Naive thymus-derived CD4-positive, alpha-beta T cell (primary cell): ENCODE results near the gene TAGLN2. TPM values are rescaled to one million over a fixed set of nuclear protein-coding genes. Genes with fewer than 3 reads are reported as not detected.
A peak's percentile ranks its signal among the peaks of the same experiment; 100 is the strongest.

ENCODE experiments used
- ATAC-seq: fragments of 150-1000 bp; cut with Tn5 transposase; 2 replicates; pipeline ENCODE4 v1.10.0; 2021; ENCODE audit warnings: mild to moderate bottlenecking, moderate library complexity
- CTCF ChIA-PET: fragments of 350-600 bp; sonication (Branson Sonifier 250); formaldehyde crosslinking; loops from one replicate; lab custom pipeline; 2021; ENCODE audit warnings: antibody characterized with exemption; lab: Charles Lee
- POLR2A ChIA-PET: fragments of 350-600 bp; sonication (Branson Sonifier 250); formaldehyde crosslinking; loops from one replicate; lab custom pipeline; 2021; ENCODE audit warnings: antibody characterized with exemption, inconsistent platforms; lab: Charles Lee
- DNase-seq, 9 donors: peaks; one replicate each; pipeline versions ENCODE4 v3.0.0 to v3.0.0-alpha.2; 2020 to 2022; ENCODE audit warnings: mixed read lengths in 1 of 9
- H3K27ac ChIP-seq: one replicate; pipeline ENCODE4 v1.7.0; 2013; ENCODE audit warnings: mild to moderate bottlenecking, low read depth, low read length, moderate library complexity
- H3K27me3 ChIP-seq, 2 donors: one replicate each; pipeline ENCODE4 v1.7.0; 2013; ENCODE audit warnings: low read length in 2 of 2, mild to moderate bottlenecking in 2 of 2, moderate library complexity in 2 of 2; ENCODE audit not compliant: control insufficient read depth in 2 of 2, insufficient read depth in 2 of 2
- H3K36me3 ChIP-seq, 3 experiments: 1 replicate in 2 of 3; 2 replicates in 1 of 3; pipeline ENCODE4 v1.7.0; 2013; ENCODE audit warnings: low read length in 3 of 3, mild to moderate bottlenecking in 3 of 3, moderate library complexity in 1 of 3; ENCODE audit not compliant: insufficient read depth in 3 of 3, control insufficient read depth in 2 of 3
- H3K4me1 ChIP-seq, 2 donors: one replicate each; pipeline ENCODE4 v1.7.0; 2013; ENCODE audit warnings: low read length in 2 of 2, mild to moderate bottlenecking in 2 of 2, moderate library complexity in 1 of 2; ENCODE audit not compliant: control insufficient read depth in 2 of 2, insufficient read depth in 2 of 2
- H3K4me3 ChIP-seq: 2 replicates; pipeline ENCODE4 v1.7.0; 2013; ENCODE audit warnings: mild to moderate bottlenecking, low read length
- H3K9me3 ChIP-seq, 3 experiments: 1 replicate in 2 of 3; 2 replicates in 1 of 3; pipeline ENCODE4 v1.7.0; 2013; ENCODE audit warnings: low read length in 3 of 3; ENCODE audit not compliant: control insufficient read depth in 2 of 3
- H3K27ac Mint-ChIP-seq, 9 donors: one replicate each; pipeline ENCODE4 v1.8.0; 2020 to 2022; ENCODE audit warnings: mixed read lengths in 9 of 9, mild to moderate bottlenecking in 8 of 9, moderate library complexity in 5 of 9, inconsistent platforms in 2 of 9
- H3K27me3 Mint-ChIP-seq, 5 donors: one replicate each; pipeline ENCODE4 v1.8.0; 2021 to 2022; ENCODE audit warnings: mixed read lengths in 5 of 5, mild to moderate bottlenecking in 1 of 5
- H3K36me3 Mint-ChIP-seq, 5 donors: one replicate each; pipeline ENCODE4 v1.8.0; 2020 to 2022; ENCODE audit warnings: mixed read lengths in 5 of 5, mild to moderate bottlenecking in 3 of 5, inconsistent platforms in 1 of 5
- H3K4me1 Mint-ChIP-seq, 7 donors: one replicate each; pipeline ENCODE4 v1.8.0; 2020 to 2022; ENCODE audit warnings: mixed read lengths in 7 of 7, mild to moderate bottlenecking in 3 of 7, inconsistent platforms in 1 of 7
- H3K4me3 Mint-ChIP-seq, 10 donors: one replicate each; pipeline ENCODE4 v1.8.0; 2020 to 2022; ENCODE audit warnings: mild to moderate bottlenecking in 10 of 10, mixed read lengths in 10 of 10, moderate library complexity in 6 of 10, inconsistent platforms in 2 of 10
- H3K9me3 Mint-ChIP-seq, 11 donors: one replicate each; pipeline ENCODE4 v1.8.0; 2020 to 2022; ENCODE audit warnings: mixed read lengths in 11 of 11, mild to moderate bottlenecking in 4 of 11, inconsistent platforms in 1 of 11, moderate library complexity in 1 of 11
- intact Hi-C, 2 donors: fragments of 100-400 bp; cut with micrococcal nuclease; formaldehyde crosslinking; loops; one replicate each; pipeline ENCODE4 v1.15.1; 2023
- polyA plus RNA-seq, 2 donors: library from polyadenylated mRNA; unstranded; fragments of 300-500 nt; fragmentation: Illumina TruSeq; gene quantifications; one replicate each; pipeline ENCODE4 v1.2.3, GENCODE V29; 2021
- total RNA-seq, 6 experiments: library from RNA in 5 of 6; stranded (reverse) in 5 of 6; gene quantifications; 1 replicate in 5 of 6; 2 replicates in 1 of 6; pipeline ENCODE4 v1.2.3 and lab custom pipeline; 2021 to 2026

Gene TAGLN2
- total and polyA plus RNA-seq, 7 experiments from 2014 or later, result 116 to 662 (median 405) TPM

- DNase-seq (peak; percentile 53 to 76 (median 65)), ATAC-seq (peak; percentile 96)
- ChIA-PET POLR2A (interaction anchor here (1.0 to 1.6 kb wide), 4 partner anchors 9 to 93 kb away, joined by 3 to 6 read pairs (median 4); no protein-coding TSS in a partner anchor), CTCF (interaction anchor here (0.7 to 10.1 kb wide), 16 partner anchors 9 to 118 kb away, joined by 3 to 226 read pairs (median 4); partner anchors contain the start of genes DUSP23, FCRL6, IGSF9 and TAGLN2)
- Mint-ChIP-seq H3K4me1 (peaks cover 0 to 19% (median 0%) of the 10 kb centered on the region in 7 donors), H3K27me3 (peaks cover 0 to 24% (median 0%) of the 10 kb centered on the region in 5 donors), H3K9me3 (peaks cover 0 to 1% (median 0%) of the 10 kb centered on the region in 11 donors), H3K4me3 (no peak overlapping the region), H3K36me3 (no peaks in the 10 kb centered on the region), H3K27ac (peak overlapping the region in 1 of 9 donors; percentile 37)
- Histone ChIP-seq H3K4me1 (peaks cover 0 to 17% of the 10 kb centered on the region in 2 donors), H3K27ac (no peak overlapping the region), H3K36me3 (no peaks in the 10 kb centered on the region), H3K27me3 (no peaks in the 10 kb centered on the region), H3K4me3 (no peak overlapping the region), H3K9me3 (no peaks in the 10 kb centered on the region)
- intact Hi-C loops, result loop anchor here (1.0 to 5.0 kb wide), 13 partner anchors 32 to 730 kb away; partner anchors contain the start of genes DUSP23 (in 2 of the 2), SLAMF8 (in 1 of the 2) and TAGLN2 (in 1 of the 2)
These were observed 33.8 kb downstream of the TAGLN2 start for GRCh38 chr1:159891275-159892157.

GRCh38 chr1:159890390-159890789, 34.9 kb downstream of the TAGLN2 start:
- Histone ChIP-seq H3K27me3 (no peaks in the 10 kb centered on the region), H3K27ac (no peak overlapping the region), H3K36me3 (no peaks in the 10 kb centered on the region), H3K9me3 (no peaks in the 10 kb centered on the region), H3K4me1 (peaks cover 0 to 17% of the 10 kb centered on the region in 2 donors), H3K4me3 (no peak overlapping the region)
- ATAC-seq (no peak), DNase-seq (no peak)
- Mint-ChIP-seq H3K4me3 (no peak overlapping the region), H3K27me3 (peaks cover 0 to 18% (median 0%) of the 10 kb centered on the region in 5 donors), H3K4me1 (peaks cover 0 to 16% (median 0%) of the 10 kb centered on the region in 7 donors), H3K27ac (peak overlapping the region in 1 of 9 donors; percentile 66), H3K9me3 (peaks cover 0 to 1% (median 0%) of the 10 kb centered on the region in 11 donors), H3K36me3 (no peaks in the 10 kb centered on the region)
- intact Hi-C loops, result loop anchor here (2.0 to 5.0 kb wide), 3 partner anchors 64 to 728 kb away; partner anchors contain the start of gene SLAMF8 (in 1 of the 2)
- POLR2A ChIA-PET, result interaction anchor here (0.7 to 1.6 kb wide), 2 partner anchors 11 to 92 kb away, joined by 3 to 4 read pairs; no protein-coding TSS in a partner anchor
- CTCF ChIA-PET, result interaction anchor here (1.0 to 10.1 kb wide), 11 partner anchors 15 to 118 kb away, joined by 3 to 226 read pairs (median 4); partner anchors contain the start of genes FCRL6, IGSF9 and TAGLN2

- Histone ChIP-seq H3K36me3 (no peaks in the 10 kb centered on the region), H3K4me1 (peaks cover 0 to 17% of the 10 kb centered on the region in 2 donors), H3K9me3 (no peaks in the 10 kb centered on the region), H3K27me3 (no peaks in the 10 kb centered on the region), H3K27ac (no peak overlapping the region), H3K4me3 (no peak overlapping the region)
- DNase-seq (no peak), ATAC-seq (peak; percentile 79)
- CTCF ChIA-PET, result interaction anchor here (0.9 to 10.1 kb wide), 7 partner anchors 15 to 118 kb away, joined by 3 to 226 read pairs (median 5); partner anchors contain the start of genes DUSP23, FCRL6 and IGSF9
- Mint-ChIP-seq H3K27ac (peak overlapping the region in 1 of 9 donors; percentile 11), H3K4me3 (no peak overlapping the region), H3K27me3 (peaks cover 0 to 16% (median 0%) of the 10 kb centered on the region in 5 donors), H3K36me3 (no peaks in the 10 kb centered on the region), H3K4me1 (peaks cover 0 to 16% (median 0%) of the 10 kb centered on the region in 7 donors), H3K9me3 (peaks cover 0 to 1% (median 0%) of the 10 kb centered on the region in 11 donors)
- intact Hi-C loops, result loop anchor here (2.0 to 5.0 kb wide), 3 partner anchors 63 to 728 kb away; partner anchors contain the start of gene SLAMF8 (in 1 of the 2)
- POLR2A ChIA-PET, result interaction anchor here (1.6 kb wide), 1 partner anchor 92 kb away, joined by 4 read pairs; no protein-coding TSS in a partner anchor
These were observed 35.5 kb downstream of the TAGLN2 start for GRCh38 chr1:159889821-159890252.

GRCh38 chr1:159889202-159889601, 36.1 kb downstream of the TAGLN2 start:
- no peak overlapping the region for H3K27ac Mint-ChIP-seq

GRCh38 chr1:159884296-159884695, 41.0 kb downstream of the TAGLN2 start:
- DNase-seq (no peak), ATAC-seq (no peak)
- no peaks in the 10 kb centered on the region for H3K36me3 Mint-ChIP-seq
- peaks cover 0 to 3% (median 0%) of the 10 kb centered on the region in 7 donors for H3K4me1 Mint-ChIP-seq
- peaks cover 0 to 5% (median 0%) of the 10 kb centered on the region in 5 donors for H3K27me3 Mint-ChIP-seq
- no peak overlapping the region for H3K4me3 Mint-ChIP-seq
- POLR2A ChIA-PET, result no interaction called here
- Histone ChIP-seq H3K4me3 (no peak overlapping the region), H3K27ac (no peak overlapping the region), H3K27me3 (no peaks in the 10 kb centered on the region), H3K9me3 (no peaks in the 10 kb centered on the region), H3K4me1 (peaks cover 3 to 8% of the 10 kb centered on the region in 2 donors), H3K36me3 (no peaks in the 10 kb centered on the region)
- no peak overlapping the region for H3K27ac Mint-ChIP-seq
- CTCF ChIA-PET, result interaction anchor here (1.3 kb wide), 1 partner anchor 85 kb away, joined by 3 read pairs; no protein-coding TSS in a partner anchor
- no peaks in the 10 kb centered on the region for H3K9me3 Mint-ChIP-seq
- intact Hi-C loops, result no loop called here

More at GRCh38 chr1:159889202-159889601, 36.1 kb downstream of the TAGLN2 start:
- Histone ChIP-seq H3K36me3 (no peaks in the 10 kb centered on the region), H3K27me3 (no peaks in the 10 kb centered on the region), H3K4me3 (no peak overlapping the region), H3K4me1 (peaks cover 0 to 17% of the 10 kb centered on the region in 2 donors), H3K9me3 (no peaks in the 10 kb centered on the region), H3K27ac (no peak overlapping the region)
- ATAC-seq, result no peak
- Mint-ChIP-seq H3K27me3 (peaks cover 0 to 14% (median 0%) of the 10 kb centered on the region in 5 donors), H3K9me3 (peaks cover 0 to 1% (median 0%) of the 10 kb centered on the region in 11 donors), H3K36me3 (no peaks in the 10 kb centered on the region), H3K4me1 (peaks cover 0 to 16% (median 0%) of the 10 kb centered on the region in 7 donors), H3K4me3 (no peak overlapping the region)
- intact Hi-C loops, result no loop called here
- DNase-seq, result no peak
- ChIA-PET POLR2A (interaction anchor here (0.6 to 1.3 kb wide), 3 partner anchors 16 to 90 kb away, joined by 3 to 6 read pairs (median 3); partner anchors contain the start of gene TAGLN2), CTCF (interaction anchor here (0.9 to 10.1 kb wide), 5 partner anchors 19 to 108 kb away, joined by 3 to 226 read pairs (median 7); partner anchors contain the start of genes DUSP23, FCRL6 and IGSF9)

GRCh38 chr1:159883134-159883533, 42.2 kb downstream of the TAGLN2 start:
- ChIA-PET POLR2A (interaction anchor here (0.8 kb wide), 1 partner anchor 84 kb away, joined by 3 read pairs; no protein-coding TSS in a partner anchor), CTCF (interaction anchor here (1.7 kb wide), 1 partner anchor 10 kb away, joined by 5 read pairs; no protein-coding TSS in a partner anchor)
- H3K4me3 ChIP-seq, result no peak overlapping the region
- intact Hi-C loops, result no loop called here
- ATAC-seq (no peak), DNase-seq (no peak)
- peaks cover 3 to 4% of the 10 kb centered on the region in 2 donors for H3K4me1 ChIP-seq
- H3K36me3 ChIP-seq, result no peaks in the 10 kb centered on the region
- Mint-ChIP-seq H3K9me3 (no peaks in the 10 kb centered on the region), H3K4me1 (no peaks in the 10 kb centered on the region), H3K36me3 (no peaks in the 10 kb centered on the region), H3K27ac (no peak overlapping the region), H3K27me3 (peaks cover 0 to 5% (median 0%) of the 10 kb centered on the region in 5 donors), H3K4me3 (no peak overlapping the region)
- no peak overlapping the region for H3K27ac ChIP-seq
- H3K27me3 ChIP-seq, result no peaks in the 10 kb centered on the region
- no peaks in the 10 kb centered on the region for H3K9me3 ChIP-seq
